ENCODE data around the gene C9orf50.

Gene C9orf50

GRCh38 chr9:129562917-129563316 lies 58.0 kb downstream of the C9orf50 start:
- H3K27me3 Mint-ChIP-seq, result peaks cover 23% of the 10 kb centered on the region
- H3K36me3 Mint-ChIP-seq, result no peaks in the 10 kb centered on the region
- H3K27ac Mint-ChIP-seq, result no peak overlapping the region
- no peaks in the 10 kb centered on the region for H3K4me1 Mint-ChIP-seq
- no peak for DNase-seq (ENCODE audit: low spot score in 2 of 2)
- ATAC-seq (ENCODE audit: low read depth), result no peak
- H3K9me3 Mint-ChIP-seq, result no peaks in the 10 kb centered on the region
- H3K4me3 Mint-ChIP-seq, result no peak overlapping the region

- Mint-ChIP-seq H3K36me3 (no peaks in the 10 kb centered on the region), H3K27ac (no peak overlapping the region), H3K9me3 (no peaks in the 10 kb centered on the region), H3K4me3 (no peak overlapping the region), H3K27me3 (peaks cover 24% of the 10 kb centered on the region), H3K4me1 (no peaks in the 10 kb centered on the region)
- DNase-seq (ENCODE audit: low spot score in 2 of 2), result no peak
- no peak for ATAC-seq (ENCODE audit: low read depth)
Measured at GRCh38 chr9:129562514-129562913, 58.4 kb downstream of the C9orf50 start.
